ENCODE data around the gene ERMP1.

Gene ERMP1

DNA sequence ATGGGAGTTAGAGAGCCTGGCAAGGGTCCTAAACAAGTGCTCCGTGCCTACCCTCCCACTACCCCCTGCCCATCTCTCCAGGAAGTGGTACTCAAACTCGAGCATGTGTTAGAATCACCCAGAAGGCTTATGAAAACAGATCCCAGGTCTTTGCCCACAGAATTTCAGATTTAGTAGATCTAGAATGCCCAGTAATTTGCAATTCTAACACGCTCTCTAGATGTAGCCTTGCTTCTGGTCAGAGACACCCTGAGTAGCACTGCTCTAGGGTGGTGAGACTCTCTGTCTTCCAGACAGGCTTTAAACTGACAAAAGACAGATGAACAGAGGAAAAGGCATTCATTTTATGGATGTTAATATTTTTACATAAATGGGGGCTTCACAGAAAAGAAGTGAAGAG lies 20.7 kb upstream of the ERMP1 start:
- in situ Hi-C loops (cut with MboI; ENCODE audit: low sequenced_read_pairs): no loop called here

DNA sequence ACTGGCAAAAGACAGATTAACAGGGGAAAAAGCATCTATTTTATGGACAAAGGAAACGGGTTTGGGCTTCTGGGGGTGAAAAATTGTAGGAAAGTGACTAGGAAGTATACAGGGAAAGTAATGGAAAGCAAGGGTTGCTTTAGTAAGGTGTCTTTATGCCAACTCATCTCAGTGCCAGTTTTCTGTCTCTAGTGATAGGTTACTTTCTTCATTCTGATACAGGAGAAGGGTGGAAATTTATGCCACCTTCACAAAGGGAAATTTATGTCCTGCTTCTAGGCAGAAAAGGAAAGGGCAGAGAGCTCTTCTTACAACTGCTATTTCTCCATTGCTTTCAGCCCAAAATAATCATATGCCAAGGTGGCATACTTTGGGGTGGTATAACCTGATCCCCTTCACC lies 20.1 kb upstream of the ERMP1 start:
- in situ Hi-C loops (cut with MboI; ENCODE audit: low sequenced_read_pairs): no loop called here

- in situ Hi-C loops (cut with MboI; ENCODE audit: low sequenced_read_pairs): no loop called here
Observed at GRCh38 chr9:5851445-5851844, 18.5 kb upstream of the ERMP1 start.

- in situ Hi-C loops (cut with MboI; ENCODE audit: low sequenced_read_pairs): no loop called here
Observed at GRCh38 chr9:5850724-5851122, 17.8 kb upstream of the ERMP1 start.

GRCh38 chr9:5848372-5848882 lies 15.5 kb upstream of the ERMP1 start:
- in situ Hi-C loops (cut with MboI; ENCODE audit: low sequenced_read_pairs): no loop called here

DNA sequence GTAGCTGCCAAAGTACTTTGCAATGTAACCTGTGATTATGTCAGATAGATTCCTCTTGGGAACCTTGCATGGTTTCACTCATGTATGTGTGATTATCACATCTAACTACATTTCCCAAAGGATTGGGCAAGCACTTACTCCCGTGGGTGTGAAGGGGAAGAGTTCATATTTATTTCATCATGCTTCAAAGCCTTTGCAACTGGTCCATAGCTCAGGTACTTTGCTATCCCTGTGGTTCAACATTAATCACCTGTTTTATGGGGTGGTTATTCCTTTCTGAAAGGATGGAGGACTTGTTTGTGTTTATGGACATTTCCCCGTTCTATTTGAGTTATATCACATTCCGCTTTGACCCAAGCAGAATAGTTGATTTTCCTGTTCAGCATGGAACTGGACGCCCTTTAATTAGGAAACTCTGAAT lies 13.6 kb upstream of the ERMP1 start:
- in situ Hi-C loops (cut with MboI; ENCODE audit: low sequenced_read_pairs): no loop called here

- in situ Hi-C loops (cut with MboI; ENCODE audit: low sequenced_read_pairs): no loop called here
Observed at GRCh38 chr9:5846096-5846495, 13.2 kb upstream of the ERMP1 start.

GRCh38 chr9:5845157-5845531 lies 12.2 kb upstream of the ERMP1 start:
- in situ Hi-C loops (cut with MboI; ENCODE audit: low sequenced_read_pairs): no loop called here

DNA sequence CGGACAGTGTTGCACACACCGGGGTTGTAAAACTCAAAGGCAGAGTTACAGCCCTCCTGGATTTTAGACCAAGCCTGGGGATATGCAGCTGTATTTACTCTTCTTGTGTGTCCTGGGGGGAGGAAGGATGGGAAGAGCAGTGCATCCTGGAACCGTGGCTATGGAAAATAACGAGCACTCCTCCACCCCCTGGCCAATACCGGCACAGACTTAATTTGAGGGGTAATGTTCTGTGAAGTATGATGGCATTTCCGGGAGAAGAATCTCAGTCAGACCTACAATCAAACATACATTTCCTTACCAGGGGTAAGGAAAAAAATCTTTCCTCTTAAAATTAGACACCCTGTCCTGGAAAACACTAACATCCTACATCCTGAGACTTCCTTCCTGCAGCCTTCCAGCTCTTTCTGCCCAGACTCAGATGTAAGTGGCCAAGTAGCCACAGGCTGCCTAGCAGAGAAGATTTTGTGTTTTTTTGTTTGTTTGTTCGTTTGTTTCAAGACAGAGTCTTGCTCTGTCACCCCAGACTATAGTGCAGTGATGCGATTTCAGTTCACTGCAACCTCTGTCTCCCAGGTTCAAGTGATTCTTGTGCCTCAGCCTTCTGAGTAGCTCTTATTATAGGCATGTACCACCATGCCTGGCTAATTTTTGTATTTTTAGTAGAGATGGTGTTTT lies 11.0 kb upstream of the ERMP1 start:
- in situ Hi-C loops (cut with MboI; ENCODE audit: low sequenced_read_pairs): no loop called here

- in situ Hi-C loops (cut with MboI; ENCODE audit: low sequenced_read_pairs): no loop called here
Observed at GRCh38 chr9:5842929-5843793, 10.2 kb upstream of the ERMP1 start.

DNA sequence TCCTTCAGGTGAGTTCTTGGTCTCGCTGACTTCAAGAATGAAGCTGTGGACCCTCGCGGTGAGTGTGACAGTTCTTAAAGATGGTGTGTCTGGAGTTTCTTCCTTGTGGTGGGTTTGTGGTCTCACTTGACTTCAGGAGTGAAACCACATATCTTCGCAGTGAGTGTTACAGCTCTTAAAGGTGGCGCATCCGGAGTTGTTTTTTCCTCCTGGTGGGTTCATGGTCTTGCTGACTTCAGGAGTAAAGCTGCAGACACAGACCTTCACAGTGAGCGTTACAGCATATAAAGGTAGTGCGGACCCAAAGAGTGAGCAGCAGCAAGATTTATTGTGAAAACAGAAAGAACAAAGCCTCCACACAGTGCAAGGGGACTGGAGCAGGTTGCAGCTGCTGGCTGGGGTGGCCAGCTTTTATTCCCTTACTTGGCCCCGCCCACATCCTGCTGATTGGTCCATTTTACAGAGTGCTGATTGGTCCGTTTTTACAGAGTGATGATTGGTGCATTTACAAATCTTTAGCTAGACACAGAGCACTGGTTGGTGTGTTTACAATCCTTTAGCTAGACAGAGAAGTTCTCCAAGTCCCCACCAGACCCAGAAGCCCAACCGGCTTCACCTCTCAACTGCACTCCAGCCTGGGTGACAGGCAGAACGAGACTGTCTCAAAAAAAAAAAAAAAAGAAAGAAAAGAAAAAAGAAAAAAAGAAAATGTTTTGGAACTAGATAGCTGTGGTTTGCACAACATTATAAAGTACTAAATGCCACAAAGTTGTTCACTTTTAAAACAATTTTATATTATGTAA lies 9.1 kb upstream of the ERMP1 start:
- in situ Hi-C loops (cut with MboI; ENCODE audit: low sequenced_read_pairs): no loop called here

- in situ Hi-C loops (cut with MboI; ENCODE audit: low sequenced_read_pairs): no loop called here
Observed at GRCh38 chr9:5840788-5841187, 7.9 kb upstream of the ERMP1 start.

GRCh38 chr9:5839572-5839902 lies 6.6 kb upstream of the ERMP1 start:
- in situ Hi-C loops (cut with MboI; ENCODE audit: low sequenced_read_pairs): no loop called here

DNA sequence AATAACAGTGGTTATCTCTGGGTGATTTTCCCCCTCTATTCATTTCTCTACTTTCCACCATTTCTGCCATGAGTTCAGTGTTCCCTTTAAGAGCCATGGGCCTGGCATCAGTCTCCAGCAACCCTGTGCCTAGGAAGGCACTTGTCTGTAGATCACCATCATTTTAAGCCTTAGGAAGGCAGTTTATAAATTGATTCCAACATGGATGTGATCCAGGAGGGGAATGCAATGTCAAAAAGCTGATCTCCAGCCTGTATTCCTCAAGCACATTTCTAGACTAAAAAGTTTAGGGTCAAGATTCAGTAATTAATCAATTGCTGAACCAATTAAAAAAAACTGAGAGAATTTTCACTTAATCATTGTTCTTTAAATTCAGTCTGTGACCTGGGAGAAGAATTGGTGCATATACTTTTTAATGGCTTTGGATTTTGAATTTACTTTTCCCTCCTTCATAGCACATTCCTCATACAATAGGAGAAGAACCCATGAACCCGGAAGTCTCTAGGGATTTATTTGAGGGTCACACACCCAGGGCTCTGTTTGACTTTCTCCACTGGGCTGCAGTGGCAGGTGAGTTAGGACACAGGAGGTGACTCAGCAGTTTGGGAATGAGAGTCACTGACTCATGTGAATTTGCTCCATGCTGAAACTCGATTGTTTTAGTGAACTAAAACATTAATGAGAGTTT lies 6.1 kb upstream of the ERMP1 start:
- in situ Hi-C loops (cut with MboI; ENCODE audit: low sequenced_read_pairs): no loop called here

- in situ Hi-C loops (cut with MboI; ENCODE audit: low sequenced_read_pairs): no loop called here
Observed at GRCh38 chr9:5835808-5836207, 2.9 kb upstream of the ERMP1 start.

DNA sequence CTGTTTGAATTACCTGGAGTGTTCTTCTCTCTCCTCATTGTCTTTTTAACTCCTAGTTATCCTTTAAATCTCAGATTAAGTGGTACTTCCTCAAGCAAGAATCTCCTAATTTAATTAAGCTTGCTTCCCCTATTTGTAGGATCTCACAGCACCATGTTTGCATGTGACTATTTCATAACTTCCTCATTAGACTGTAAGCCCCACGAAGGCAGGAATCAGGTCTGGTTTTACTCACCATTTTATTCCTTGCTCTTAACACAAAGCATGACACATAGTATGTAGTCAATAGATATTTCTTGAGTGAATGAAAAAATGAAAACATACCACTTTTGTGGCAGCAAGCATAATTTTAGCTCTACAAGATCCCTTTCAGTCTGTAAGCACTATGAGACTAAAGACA lies 1.3 kb upstream of the ERMP1 start:
- in situ Hi-C loops (cut with MboI; ENCODE audit: low sequenced_read_pairs): no loop called here

- in situ Hi-C loops (cut with MboI; ENCODE audit: low sequenced_read_pairs): no loop called here
Observed at GRCh38 chr9:5832071-5832537, 813 bp downstream of the ERMP1 start.

GRCh38 chr9:5825895-5826622 lies 6.9 kb downstream of the ERMP1 start:
- in situ Hi-C loops (cut with MboI; ENCODE audit: low sequenced_read_pairs): no loop called here

- in situ Hi-C loops (cut with MboI; ENCODE audit: low sequenced_read_pairs): no loop called here
Observed at GRCh38 chr9:5825223-5825622, 7.7 kb downstream of the ERMP1 start.

GRCh38 chr9:5820425-5820824 lies 12.5 kb downstream of the ERMP1 start:
- in situ Hi-C loops (cut with MboI; ENCODE audit: low sequenced_read_pairs): no loop called here

Measured in HL-60/S4 treated with phorbol 12-myristate 13-acetate at 8.2 ng/mL for 4 days and 3 days (cell line).